GM12878 (cell line): ENCODE measurements around the gene JMJD6. TPM values are rescaled to one million over a fixed set of nuclear protein-coding genes. Genes with fewer than 3 reads are reported as not detected.

Experiments used
- ATAC-seq: fragments of 200-7000 bp; cut with Tn5 transposase; 3 replicates; pipeline ENCODE4 v1.9.1; 2020; ENCODE audit warnings: mild to moderate bottlenecking, moderate library complexity
- BruUV-seq: library from RNA; stranded (reverse); fragments of 400-500 nt; replicated peaks from 2 replicates; lab custom pipeline; 2021; lab: Mats Ljungman, UMichigan
- CTCF ChIA-PET: fragments of 300-600 bp; sonication (Branson Sonifier 250); formaldehyde crosslinking; extraction: SDS; loops from one replicate; lab custom pipeline; 2021; ENCODE audit warnings: inconsistent platforms; lab: Yijun Ruan, JAX
- POLR2A ChIA-PET: fragments of 350-600 bp; formaldehyde crosslinking; extraction: SDS; loops from one replicate; lab custom pipeline; 2021; ENCODE audit warnings: inconsistent platforms; lab: Charles Lee
- RAD21 ChIA-PET: fragments of 300-600 bp; sonication (Branson Sonifier 250); formaldehyde crosslinking; loops from one replicate; lab custom pipeline; 2023; ENCODE audit warnings: antibody characterized with exemption; ENCODE audit not compliant: unreplicated experiment; lab: Charles Lee
- SMC1A ChIA-PET: fragments of 300-600 bp; sonication (Branson Sonifier 250); formaldehyde crosslinking; loops from one replicate; lab custom pipeline; 2023; ENCODE audit not compliant: unreplicated experiment, uncharacterized antibody; lab: Charles Lee
- DNase-seq: peaks from one replicate; pipeline ENCODE4 v3.0.0-alpha.2; 2011; ENCODE audit warnings: low read depth, low spot score
- FAIRE-seq: peaks from 3 replicates; lab custom pipeline; 2011; peaks lifted over from hg19 to GRCh38; lab: Jason Lieb, UNC
- H2AFZ ChIP-seq: 2 replicates; pipeline ENCODE4 v1.6.0; 2011; ENCODE audit warnings: low read depth, low read length, control low read depth; ENCODE audit not compliant: control insufficient read depth
- H3K27ac ChIP-seq: 2 replicates; pipeline ENCODE4 v1.5.1; 2011; ENCODE audit warnings: control low read depth; ENCODE audit not compliant: control insufficient read depth, insufficient read depth
- H3K27me3 ChIP-seq, 2 experiments: replicated peaks in 1 of 2; 2 replicates each; pipeline versions ENCODE4 v1.6.0 to v1.6.1; 2011; ENCODE audit warnings: low read length in 1 of 2; ENCODE audit not compliant: control insufficient read depth in 2 of 2, insufficient read depth in 2 of 2
- H3K36me3 ChIP-seq, 2 experiments: 2 replicates each; pipeline ENCODE4 v1.5.1; 2011; ENCODE audit warnings: low read length in 1 of 2; ENCODE audit not compliant: control insufficient read depth in 2 of 2, insufficient read depth in 2 of 2
- H3K4me1 ChIP-seq: 2 replicates; pipeline ENCODE4 v1.6.1; 2011; ENCODE audit warnings: mild to moderate bottlenecking, low read length, moderate library complexity, mixed read lengths; ENCODE audit not compliant: control insufficient read depth, insufficient read depth
- H3K4me2 ChIP-seq: 2 replicates; pipeline ENCODE4 v1.6.0; 2011; ENCODE audit warnings: control low read depth; ENCODE audit not compliant: control insufficient read depth, insufficient read depth
- H3K4me3 ChIP-seq: fragments of 200-600 bp; sonication (generic); 2 replicates; pipeline ENCODE4 v1.5.1; 2016
- H3K79me2 ChIP-seq: 2 replicates; pipeline ENCODE4 v1.6.0; 2011; ENCODE audit warnings: low read length; ENCODE audit not compliant: control insufficient read depth, insufficient read depth
- H3K9ac ChIP-seq: 2 replicates; pipeline ENCODE4 v1.8.0; 2011; ENCODE audit warnings: low read length, control low read depth, mixed read lengths; ENCODE audit not compliant: control insufficient read depth, insufficient read depth
- H3K9me3 ChIP-seq: replicated peaks from 3 replicates; pipeline ENCODE4 v1.5.1; 2011; ENCODE audit warnings: mild to moderate bottlenecking, low read length; ENCODE audit not compliant: control insufficient read depth, insufficient read depth
- H4K20me1 ChIP-seq: 2 replicates; pipeline ENCODE4 v1.6.0; 2011; ENCODE audit not compliant: control insufficient read depth, insufficient read depth
- BCL3 ChIP-seq: IDR thresholded peaks from 2 replicates; pipeline ENCODE4 v1.6.1; 2011; ENCODE audit warnings: borderline replicate concordance, low read depth, mild to moderate bottlenecking, moderate library complexity, low read length; ENCODE audit not compliant: insufficient read depth, poor library complexity, severe bottlenecking
- BMI1 ChIP-seq: fragments of 450-650 bp; IDR thresholded peaks from 2 replicates; pipeline ENCODE4 v1.6.1; 2016; ENCODE audit warnings: mild to moderate bottlenecking, moderate library complexity, borderline replicate concordance
- GABPA ChIP-seq: IDR thresholded peaks from 2 replicates; pipeline ENCODE4 v1.6.1; 2014; ENCODE audit warnings: antibody characterized with exemption, low read depth, mild to moderate bottlenecking, inconsistent platforms
- NRF1 ChIP-seq: conservative IDR thresholded peaks from 2 replicates; pipeline ENCODE4 v1.6.1; 2011; ENCODE audit warnings: mild to moderate bottlenecking, low read depth, low read length, improper control_type of control experiment
- PBX3 ChIP-seq: IDR thresholded peaks from 2 replicates; pipeline ENCODE4 v1.6.1; 2011; ENCODE audit warnings: mild to moderate bottlenecking, low read depth, low read length, moderate library complexity; ENCODE audit not compliant: insufficient replicate concordance
- POLR2AphosphoS2 ChIP-seq: IDR thresholded peaks from 2 replicates; pipeline ENCODE4 v1.6.1; 2011; ENCODE audit warnings: low read depth, mild to moderate bottlenecking, low read length, improper control_type of control experiment, moderate library complexity
- SMAD5 ChIP-seq: IDR thresholded peaks from 2 replicates; pipeline ENCODE4 v1.6.1; 2016; ENCODE audit warnings: antibody characterized with exemption, low read depth
- ZNF687 ChIP-seq: fragments of 450-650 bp; IDR thresholded peaks from 2 replicates; pipeline ENCODE4 v1.6.1; 2017; ENCODE audit warnings: mild to moderate bottlenecking, moderate library complexity
- WGBS: methylation state at CpG from one replicate; pipeline ENCODE4 v1.1.6; 2016; ENCODE audit warnings: low lambda C conversion rate; ENCODE audit not compliant: insufficient replicate concordance, insufficient coverage; ENCODE audit errors: missing lambda C conversion rate; 5-methylcytosine and 5-hydroxymethylcytosine counted together
- in situ Hi-C: fragments of 300-500 bp; cut with MboI; formaldehyde crosslinking; loops from 9 replicates; pipeline ENCODE4 v1.14.3; 2018; ENCODE audit warnings: mixed read lengths
- intact Hi-C: fragments of 100-400 bp; cut with micrococcal nuclease; formaldehyde crosslinking; loops from one replicate; pipeline ENCODE4 v1.14.2; 2022; ENCODE audit not compliant: unreplicated experiment
- polyA plus RNA-seq, 11 experiments: library from polyadenylated mRNA; depleted of rRNA in 4 of 11; unstranded in 6 of 11; stranded (reverse) in 5 of 11; fragments of >200 nt; fragmentation: Nextera tagmentation in 4 of 11; fragmentation: Illumina TruSeq in 1 of 11; extraction: Ambion mirVana in 4 of 11; extraction: Trizol in 1 of 11; gene quantifications; 1 replicate in 1 of 11; 2 replicates in 10 of 11; pipeline versions ENCODE4 v1.2.1 to v1.2.3, GENCODE V29; 2011 to 2016; ENCODE audit warnings: inconsistent platforms in 2 of 11, missing spikeins in 2 of 11, low read depth in 1 of 11
- total RNA-seq, 4 experiments: library from RNA; depleted of rRNA in 3 of 4; stranded (reverse); fragments of >200 nt in 3 of 4; fragmentation: Illumina TruSeq in 1 of 4; extraction: Trizol in 1 of 4; gene quantifications; 2 replicates each; pipeline versions ENCODE4 v1.2.1 to v1.2.3, GENCODE V29; 2013 to 2021
- TF ChIP-seq, protein P1 (sequence below): fragments of 450-650 bp; formaldehyde crosslinking; IDR thresholded peaks from 2 replicates; pipeline ENCODE4 v1.4.0; 2022; ENCODE audit warnings: mild to moderate bottlenecking, moderate library complexity

JMJD6 gene
- total and polyA plus RNA-seq, 10 of the 15 experiments (the other 5 are each of a cell fraction or from before 2014, with no cell fraction given) = 1.2 to 36.0 (median 22.2) TPM

- H3K4me2 ChIP-seq = peak overlapping the region; percentile 94
- no TSS peak for BruUV-seq
- peaks cover 5% of the 10 kb centered on the region for H3K4me1 ChIP-seq
- peak overlapping the region; percentile 71 for H3K27ac ChIP-seq
- ATAC-seq (peak; percentile 100), DNase-seq (peak; percentile 99), FAIRE-seq (peak; percentile 99)
- H2AFZ ChIP-seq = peak overlapping the region; percentile 99
- intact Hi-C loops = no loop called here
- CTCF ChIA-PET = interaction anchor here (0.7 to 2.7 kb wide), 9 partner anchors 10 to 205 kb away, joined by 3 to 27 read pairs (median 4); no protein-coding TSS in a partner anchor
- in situ Hi-C loops = no loop called here
- no peaks in the 10 kb centered on the region for H3K36me3 ChIP-seq
- no peaks in the 10 kb centered on the region; the same call in 2 of the 3 replicates for H3K9me3 ChIP-seq
- POLR2A ChIA-PET = interaction anchor here (1.3 kb wide), 2 partner anchors 56 to 67 kb away, joined by 4 read pairs; no protein-coding TSS in a partner anchor
- 22% methylated on average over 32 of the region's 32 CpGs for WGBS
- SMC1A ChIA-PET = interaction anchor here (0.7 to 1.6 kb wide), 4 partner anchors 10 to 218 kb away, joined by 3 to 12 read pairs (median 3); no protein-coding TSS in a partner anchor
- peak overlapping the region; percentile 55; the same call in 1 of the 2 replicates for H3K9ac ChIP-seq
- H3K27me3 ChIP-seq = no peaks in the 10 kb centered on the region; a peak in 1 of 4 replicates
- peak overlapping the region; percentile 80; the same call in 1 of the 2 replicates for H3K4me3 ChIP-seq
- no peaks in the 10 kb centered on the region for H3K79me2 ChIP-seq
- RAD21 ChIA-PET = interaction anchor here (2.0 kb wide), 1 partner anchor 10 kb away, joined by 11 read pairs; no protein-coding TSS in a partner anchor
- H4K20me1 ChIP-seq = no peaks in the 10 kb centered on the region
- TF ChIP-seq GABPA (peak; percentile 95), SMAD5 (no peak), ZNF687 (no peak; the same call in 1 of the 2 replicates), POLR2AphosphoS2 (no peak), NRF1 (no peak), BCL3 (no peak), BMI1 (no peak), PBX3 (peak; percentile 100)
- TF ChIP-seq, protein P1, sequence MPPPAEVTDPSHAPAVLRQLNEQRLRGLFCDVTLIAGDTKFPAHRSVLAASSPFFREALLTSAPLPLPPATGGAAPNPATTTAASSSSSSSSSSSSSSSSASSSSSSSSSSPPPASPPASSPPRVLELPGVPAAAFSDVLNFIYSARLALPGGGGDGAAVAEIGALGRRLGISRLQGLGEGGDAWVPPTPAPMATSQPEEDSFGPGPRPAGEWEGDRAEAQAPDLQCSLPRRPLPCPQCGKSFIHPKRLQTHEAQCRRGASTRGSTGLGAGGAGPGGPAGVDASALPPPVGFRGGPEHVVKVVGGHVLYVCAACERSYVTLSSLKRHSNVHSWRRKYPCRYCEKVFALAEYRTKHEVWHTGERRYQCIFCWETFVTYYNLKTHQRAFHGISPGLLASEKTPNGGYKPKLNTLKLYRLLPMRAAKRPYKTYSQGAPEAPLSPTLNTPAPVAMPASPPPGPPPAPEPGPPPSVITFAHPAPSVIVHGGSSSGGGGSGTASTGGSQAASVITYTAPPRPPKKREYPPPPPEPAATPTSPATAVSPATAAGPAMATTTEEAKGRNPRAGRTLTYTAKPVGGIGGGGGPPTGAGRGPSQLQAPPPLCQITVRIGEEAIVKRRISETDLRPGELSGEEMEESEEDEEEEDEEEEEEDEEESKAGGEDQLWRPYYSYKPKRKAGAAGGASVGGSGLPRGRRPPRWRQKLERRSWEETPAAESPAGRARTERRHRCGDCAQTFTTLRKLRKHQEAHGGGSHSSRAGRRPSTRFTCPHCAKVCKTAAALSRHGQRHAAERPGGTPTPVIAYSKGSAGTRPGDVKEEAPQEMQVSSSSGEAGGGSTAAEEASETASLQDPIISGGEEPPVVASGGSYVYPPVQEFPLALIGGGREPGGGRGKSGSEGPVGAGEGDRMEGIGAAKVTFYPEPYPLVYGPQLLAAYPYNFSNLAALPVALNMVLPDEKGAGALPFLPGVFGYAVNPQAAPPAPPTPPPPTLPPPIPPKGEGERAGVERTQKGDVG (CRISPR knock-in tag) = no peak
Measured at GRCh38 chr17:76671123-76671911, 55.1 kb downstream of the JMJD6 start.
